Measurements from ENCODE around the gene KCNIP4.

KCNIP4 gene

GRCh38 chr4:21327976-21328700, 620.4 kb downstream of the KCNIP4 start:
- DNase-seq: no peak

GRCh38 chr4:21320034-21320433, 628.5 kb downstream of the KCNIP4 start:
- DNase-seq: no peak

- DNase-seq: no peak
Observed at GRCh38 chr4:21307709-21308108, 640.9 kb downstream of the KCNIP4 start.

GRCh38 chr4:21304540-21304887, 644.1 kb downstream of the KCNIP4 start:
- DNase-seq: no peak

- DNase-seq: no peak
Observed at GRCh38 chr4:21290562-21290961, 658.0 kb downstream of the KCNIP4 start.

- no peak for DNase-seq
Observed at GRCh38 chr4:21276046-21276445, 672.5 kb downstream of the KCNIP4 start.

- no peak for DNase-seq
Observed at GRCh38 chr4:21271439-21272052, 677.0 kb downstream of the KCNIP4 start.

GRCh38 chr4:21248331-21248730, 700.2 kb downstream of the KCNIP4 start:
- no peak for DNase-seq

- no peak for DNase-seq
Observed at GRCh38 chr4:21242163-21242562, 706.4 kb downstream of the KCNIP4 start.

- DNase-seq: no peak
Observed at GRCh38 chr4:21226637-21227538, 721.7 kb downstream of the KCNIP4 start.

GRCh38 chr4:21211846-21212245, 736.7 kb downstream of the KCNIP4 start:
- no peak for DNase-seq

GRCh38 chr4:21209860-21210259, 738.7 kb downstream of the KCNIP4 start:
- no peak for DNase-seq

- DNase-seq: no peak
Observed at GRCh38 chr4:21205821-21206531, 742.6 kb downstream of the KCNIP4 start.

- DNase-seq: no peak
Observed at GRCh38 chr4:21203416-21203815, 745.2 kb downstream of the KCNIP4 start.

GRCh38 chr4:21202959-21203358, 745.6 kb downstream of the KCNIP4 start:
- no peak for DNase-seq

- no peak for DNase-seq
Observed at GRCh38 chr4:21198683-21199082, 749.9 kb downstream of the KCNIP4 start.

GRCh38 chr4:21195682-21196081, 752.9 kb downstream of the KCNIP4 start:
- no peak for DNase-seq

- DNase-seq: no peak
Observed at GRCh38 chr4:21192367-21192766, 756.2 kb downstream of the KCNIP4 start.

GRCh38 chr4:21191317-21191716, 757.3 kb downstream of the KCNIP4 start:
- no peak for DNase-seq

- no peak for DNase-seq
Observed at GRCh38 chr4:21184788-21185187, 763.8 kb downstream of the KCNIP4 start.

GRCh38 chr4:21181716-21182115, 766.9 kb downstream of the KCNIP4 start:
- no peak for DNase-seq

- no peak for DNase-seq
Observed at GRCh38 chr4:21177871-21178270, 770.7 kb downstream of the KCNIP4 start.

GRCh38 chr4:21177092-21177491, 771.5 kb downstream of the KCNIP4 start:
- DNase-seq: no peak

All from T-helper 9 cell (primary cell).